CD4-positive, alpha-beta T cell treated with Interleukin-17A for 1 hour (primary cell): ENCODE measurements around the gene PDE4D.
"Not testable (repeated sequence)": the region's sequence is repeated elsewhere in the genome, so short reads cannot be mapped to it uniquely, and the experiment has no call there.

Source experiments
- DNase-seq: peaks from one replicate; pipeline ENCODE4 v3.0.0-alpha.2; 2020

Gene PDE4D

DNA sequence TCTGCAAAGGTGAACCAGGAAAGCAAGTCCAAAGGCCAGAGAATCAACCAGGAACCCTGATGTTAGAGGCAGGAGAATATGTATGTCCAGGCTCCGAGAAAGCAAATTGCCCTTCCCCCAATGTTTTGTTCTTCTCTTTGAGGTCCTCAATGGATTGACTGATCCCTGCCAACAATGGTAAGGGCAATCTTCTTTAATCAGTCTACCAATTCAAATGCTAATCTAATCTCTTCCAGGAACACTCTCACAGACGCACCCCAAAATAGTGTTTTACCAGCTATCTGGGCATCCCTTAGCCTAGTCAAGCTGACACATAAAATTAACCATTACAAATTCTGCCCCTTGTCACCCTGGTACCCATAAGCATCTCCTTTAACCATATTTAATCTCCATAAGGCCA is 912.6 kb downstream of the PDE4D start:
- DNase-seq, result no peak

- DNase-seq, result no peak
Observed at GRCh38 chr5:58979090-58979489, 914.4 kb downstream of the PDE4D start.

GRCh38 chr5:58974601-58975000 is 918.9 kb downstream of the PDE4D start:
- no peak for DNase-seq

- no peak for DNase-seq
Observed at GRCh38 chr5:58974083-58974482, 919.4 kb downstream of the PDE4D start.

- no peak for DNase-seq
Observed at GRCh38 chr5:58972301-58972700, 921.2 kb downstream of the PDE4D start.

DNA sequence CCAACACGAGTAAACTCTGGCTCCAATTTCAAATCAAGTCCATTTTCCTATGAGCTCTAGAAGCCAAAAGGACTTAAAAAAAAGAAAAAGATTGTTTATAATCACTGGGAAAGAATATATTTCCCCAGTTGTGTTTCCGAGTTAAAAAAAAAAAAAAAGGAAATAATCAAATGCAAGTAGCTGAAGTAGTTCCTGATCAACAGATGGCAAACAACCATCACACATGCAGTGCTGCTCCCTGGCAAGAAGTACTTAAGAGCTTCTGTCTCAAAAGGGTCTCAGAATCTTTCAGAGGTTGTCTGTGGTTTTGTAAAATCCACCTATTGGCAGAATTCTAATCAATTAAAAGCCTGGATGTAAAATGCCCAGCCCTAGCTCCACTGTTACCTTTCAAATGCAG is 922.8 kb downstream of the PDE4D start:
- DNase-seq, result no peak

GRCh38 chr5:58969795-58970194 is 923.7 kb downstream of the PDE4D start:
- no peak for DNase-seq

DNA sequence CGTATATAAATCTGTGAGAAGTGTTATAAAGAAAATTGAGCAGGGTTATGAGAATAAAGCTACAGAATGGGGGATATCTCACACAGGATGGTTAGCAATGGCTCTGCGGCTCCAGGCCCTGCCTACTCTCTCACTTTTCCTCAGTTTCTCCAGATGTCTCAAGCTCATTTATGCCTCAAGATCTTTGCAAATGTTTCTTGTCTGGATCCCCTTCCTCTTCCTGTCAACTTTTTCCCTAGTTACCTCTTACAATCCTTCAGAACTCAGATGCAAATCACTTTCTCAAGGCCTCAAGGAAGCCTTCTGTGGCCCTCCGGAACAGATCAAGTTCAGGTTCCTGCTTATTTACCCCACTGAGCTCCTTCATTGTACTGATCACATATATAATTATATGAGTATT is 924.3 kb downstream of the PDE4D start:
- DNase-seq, result no peak

DNA sequence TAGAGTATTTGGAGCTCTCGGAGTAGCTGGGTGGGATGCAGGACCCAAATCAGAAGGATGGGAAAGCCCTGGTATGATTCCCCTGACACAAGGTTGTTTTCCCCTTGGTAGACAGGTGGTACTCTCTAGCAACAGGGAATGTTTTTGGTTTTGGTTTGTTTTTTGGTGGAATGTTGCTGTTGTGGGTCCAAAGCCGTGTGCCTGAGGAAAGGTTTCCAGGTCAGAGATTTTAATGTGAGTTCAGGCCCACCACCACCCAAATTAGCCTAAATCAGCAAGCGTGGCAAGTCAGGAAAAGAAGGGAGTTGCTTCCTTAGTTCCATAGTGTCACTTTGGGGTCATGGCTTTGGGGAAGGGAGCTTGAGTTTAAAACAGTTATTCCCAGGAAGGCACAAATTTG is 925.2 kb downstream of the PDE4D start:
- DNase-seq, result no peak

DNA sequence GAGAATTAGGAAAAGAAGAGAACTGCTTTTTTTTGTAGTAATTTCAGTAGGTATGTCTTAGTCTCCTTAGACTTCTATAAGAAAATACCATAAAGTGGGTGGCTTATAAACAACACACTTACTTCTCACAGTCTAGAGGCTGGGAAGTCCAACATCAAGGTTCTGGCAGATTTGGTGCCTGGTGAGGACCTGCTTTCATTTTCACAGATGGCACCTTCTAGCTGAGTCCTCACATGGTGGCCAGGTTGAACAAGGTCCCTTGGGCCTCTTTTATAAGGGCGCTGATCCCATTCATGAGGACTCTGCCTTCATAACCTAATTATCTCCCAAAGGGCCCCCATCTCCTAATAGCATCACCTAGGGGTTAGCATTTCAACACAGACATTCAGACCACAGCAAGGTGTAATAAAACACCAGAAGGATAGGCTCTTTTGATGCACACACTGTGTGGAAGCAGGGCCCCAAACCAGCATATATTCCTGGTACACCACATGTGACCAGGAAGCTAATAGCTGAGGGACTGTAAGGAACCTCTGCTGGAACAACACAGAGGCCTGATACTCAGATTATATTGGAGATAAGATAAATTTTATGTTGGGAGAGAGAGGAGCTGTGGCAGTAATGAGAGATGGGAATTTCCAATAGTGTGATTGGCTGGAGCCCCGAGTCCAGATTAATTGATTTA is 925.8 kb downstream of the PDE4D start:
- no peak for DNase-seq

GRCh38 chr5:58965677-58966414 is 927.7 kb downstream of the PDE4D start:
- DNase-seq, result no peak

DNA sequence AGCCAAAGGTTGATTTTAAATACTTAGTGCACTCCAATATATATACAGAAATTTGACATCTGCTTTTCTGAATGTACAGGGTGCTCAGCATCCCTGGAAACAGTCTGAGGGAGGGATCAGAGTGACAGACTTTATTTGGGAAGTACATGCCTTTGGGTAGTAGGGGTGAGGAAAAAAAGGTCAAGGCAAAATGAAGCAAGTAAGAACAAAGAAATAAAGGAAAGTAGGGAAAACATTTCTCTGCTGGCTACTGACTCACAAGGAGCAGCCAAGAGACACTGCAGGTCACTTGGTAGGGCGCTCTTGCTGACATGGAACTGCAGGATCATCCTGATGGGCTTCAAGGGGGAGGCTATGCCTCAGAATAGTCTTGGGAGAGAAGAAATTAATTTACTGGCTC is 929.7 kb downstream of the PDE4D start:
- no peak for DNase-seq

DNA sequence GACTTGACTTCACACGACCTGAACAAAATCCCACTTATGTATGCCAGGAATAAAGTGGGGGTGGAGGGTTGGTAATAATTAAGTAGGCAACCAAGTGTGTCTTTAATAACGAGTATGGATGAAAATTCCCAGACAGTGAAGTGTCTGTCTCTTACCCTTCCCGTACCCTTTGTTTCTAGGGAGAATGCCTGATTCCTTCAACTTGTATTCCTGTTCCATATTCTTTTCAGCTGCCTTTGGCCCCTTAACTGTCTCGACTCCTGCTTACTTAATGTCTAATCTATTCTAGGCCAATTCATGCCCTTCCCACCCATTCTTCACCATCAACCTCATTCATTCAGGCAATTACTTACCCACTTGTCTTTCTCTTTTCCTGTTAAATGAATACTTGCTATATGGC is 930.2 kb downstream of the PDE4D start:
- no peak for DNase-seq

GRCh38 chr5:58961631-58962280 is 931.8 kb downstream of the PDE4D start:
- no peak for DNase-seq

DNA sequence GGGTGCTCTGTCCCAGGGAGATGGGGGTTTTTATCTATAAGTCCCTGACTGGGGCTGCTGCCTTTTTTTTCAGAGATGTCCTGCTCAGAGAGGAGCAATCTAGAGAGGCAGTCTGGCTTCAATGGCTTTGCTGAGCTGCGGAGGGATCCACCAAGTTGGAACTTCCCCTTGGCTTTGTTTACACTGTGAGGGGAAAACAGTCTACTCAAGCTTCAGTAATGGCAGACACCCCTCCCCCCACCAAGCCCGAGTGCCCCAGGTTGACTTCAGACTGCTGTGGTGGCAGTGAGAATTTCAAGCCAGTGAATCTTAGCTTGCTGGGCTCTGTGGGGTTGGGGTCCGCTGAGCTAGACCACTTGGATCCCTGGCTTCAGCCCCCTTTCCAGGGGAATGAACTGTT is 934.8 kb downstream of the PDE4D start:
- no peak for DNase-seq

DNA sequence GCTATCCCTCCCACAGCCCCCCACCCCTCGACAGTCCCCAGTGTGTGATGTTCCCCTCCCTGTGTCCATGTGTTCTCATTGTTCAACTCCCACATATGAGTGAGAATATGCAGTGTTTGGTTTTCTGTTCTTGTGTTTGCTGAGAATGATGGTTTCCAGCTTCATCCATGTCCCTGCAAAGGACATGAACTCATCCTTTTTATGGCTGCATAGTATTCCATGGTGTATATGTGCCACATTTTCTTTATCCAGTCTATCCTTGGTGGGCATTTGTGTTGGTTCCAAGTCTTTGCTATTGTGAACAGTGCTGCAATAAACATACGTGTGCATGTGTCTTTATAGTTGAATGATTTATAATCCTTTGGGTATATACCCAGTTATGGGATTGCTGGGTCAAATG is 940.3 kb downstream of the PDE4D start:
- not testable (repeated sequence) for DNase-seq

- no peak for DNase-seq
Observed at GRCh38 chr5:58950224-58950623, 943.3 kb downstream of the PDE4D start.

- DNase-seq, result no peak
Observed at GRCh38 chr5:58946230-58946629, 947.3 kb downstream of the PDE4D start.

- no peak for DNase-seq
Observed at GRCh38 chr5:58944221-58944620, 949.3 kb downstream of the PDE4D start.

GRCh38 chr5:58940446-58940845 is 953.1 kb downstream of the PDE4D start:
- DNase-seq, result no peak

DNA sequence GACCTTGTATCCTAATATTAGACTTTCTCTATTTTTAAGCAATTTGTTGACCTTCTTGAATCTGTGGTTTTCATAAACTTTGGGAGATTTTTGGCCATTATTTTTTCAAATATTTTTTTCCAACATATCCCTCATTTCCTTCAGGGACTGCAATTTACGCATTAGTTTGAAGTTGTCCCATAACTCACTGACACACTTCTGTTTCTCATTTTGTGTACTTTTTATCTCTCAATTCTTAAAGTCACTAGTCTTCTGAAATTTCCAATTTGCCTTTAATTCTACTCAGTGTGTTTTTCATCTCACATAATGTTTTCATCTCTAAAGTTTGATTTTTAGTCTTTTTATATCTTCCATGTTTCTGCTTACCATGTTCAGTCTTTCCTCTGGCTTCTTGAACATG is 953.9 kb downstream of the PDE4D start:
- DNase-seq, result no peak

- DNase-seq, result no peak
Observed at GRCh38 chr5:58938563-58939424, 954.7 kb downstream of the PDE4D start.

DNA sequence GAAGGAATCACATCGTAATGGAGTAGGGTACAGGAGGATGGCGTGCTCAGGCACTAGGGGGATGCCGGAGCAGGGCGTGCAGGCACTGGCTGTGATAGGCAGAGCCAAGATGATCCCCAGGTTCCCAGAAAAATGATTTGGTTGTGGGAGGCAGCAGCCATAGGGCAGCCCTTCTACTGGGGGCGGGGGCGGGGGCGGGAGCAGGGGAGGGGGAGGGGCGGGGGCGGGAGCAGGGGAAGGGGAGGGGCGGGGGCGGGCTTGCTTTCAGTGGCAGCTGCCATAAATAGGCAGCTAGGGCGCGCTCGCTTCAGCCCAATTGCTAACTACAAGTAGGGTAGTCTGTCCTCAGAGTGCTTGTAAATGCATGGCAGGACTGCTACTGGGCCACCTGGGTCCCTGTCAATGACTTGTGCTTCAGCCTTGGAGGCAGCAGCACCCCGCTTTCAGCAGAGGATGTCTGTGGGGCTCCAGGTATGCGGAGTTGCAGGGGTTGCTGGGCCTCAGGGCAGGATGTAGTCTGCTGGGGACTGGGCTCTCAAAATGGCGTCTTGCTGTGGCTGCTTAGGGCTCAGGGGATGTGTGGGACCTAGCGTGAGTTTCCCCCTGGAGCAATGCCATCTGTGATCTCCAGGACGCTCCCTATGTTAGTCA is 956.4 kb downstream of the PDE4D start:
- DNase-seq, result no peak
